ENCODE results near the gene MEIOSIN.

DNA sequence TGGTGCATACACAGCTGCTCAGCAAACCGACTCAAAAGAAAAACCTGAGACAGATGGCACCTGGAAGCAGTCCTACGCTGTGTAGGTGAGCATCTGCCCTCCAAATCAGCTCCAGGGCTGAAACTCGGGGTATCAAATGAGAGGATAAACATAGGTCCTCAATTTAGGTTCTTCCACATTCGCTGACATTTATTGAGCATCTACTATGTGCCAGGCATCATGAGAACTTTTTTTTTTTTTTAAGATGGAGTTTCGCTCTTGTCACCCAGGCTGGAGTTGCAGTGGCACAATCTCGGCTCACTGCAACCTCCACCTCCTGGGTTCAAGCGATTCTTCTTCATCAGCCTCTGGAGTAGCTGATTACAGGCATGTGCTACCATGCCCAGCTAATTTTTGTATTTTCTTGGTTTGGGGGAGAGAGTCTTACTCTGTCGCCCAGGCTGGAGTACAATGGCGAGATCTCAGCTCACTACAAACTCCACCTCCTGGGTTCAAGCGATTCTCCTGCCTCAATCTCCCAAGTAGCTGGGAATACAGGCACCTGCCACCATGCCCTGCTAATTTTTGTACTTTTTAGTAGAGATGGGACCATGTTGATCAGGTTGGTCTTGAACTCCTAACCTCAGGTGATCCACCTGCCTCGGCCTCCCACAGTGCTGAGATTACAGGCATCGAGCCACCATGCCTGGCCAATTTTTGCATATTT is 27.4 kb upstream of the MEIOSIN start:
- TF ChIP-seq, protein P1, sequence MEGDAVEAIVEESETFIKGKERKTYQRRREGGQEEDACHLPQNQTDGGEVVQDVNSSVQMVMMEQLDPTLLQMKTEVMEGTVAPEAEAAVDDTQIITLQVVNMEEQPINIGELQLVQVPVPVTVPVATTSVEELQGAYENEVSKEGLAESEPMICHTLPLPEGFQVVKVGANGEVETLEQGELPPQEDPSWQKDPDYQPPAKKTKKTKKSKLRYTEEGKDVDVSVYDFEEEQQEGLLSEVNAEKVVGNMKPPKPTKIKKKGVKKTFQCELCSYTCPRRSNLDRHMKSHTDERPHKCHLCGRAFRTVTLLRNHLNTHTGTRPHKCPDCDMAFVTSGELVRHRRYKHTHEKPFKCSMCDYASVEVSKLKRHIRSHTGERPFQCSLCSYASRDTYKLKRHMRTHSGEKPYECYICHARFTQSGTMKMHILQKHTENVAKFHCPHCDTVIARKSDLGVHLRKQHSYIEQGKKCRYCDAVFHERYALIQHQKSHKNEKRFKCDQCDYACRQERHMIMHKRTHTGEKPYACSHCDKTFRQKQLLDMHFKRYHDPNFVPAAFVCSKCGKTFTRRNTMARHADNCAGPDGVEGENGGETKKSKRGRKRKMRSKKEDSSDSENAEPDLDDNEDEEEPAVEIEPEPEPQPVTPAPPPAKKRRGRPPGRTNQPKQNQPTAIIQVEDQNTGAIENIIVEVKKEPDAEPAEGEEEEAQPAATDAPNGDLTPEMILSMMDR (IDR thresholded peaks at IDR 0.05): no peak
- TF ChIP-seq POLR2A (IDR thresholded peaks at IDR 0.05): no peak
- no peak for TF ChIP-seq EP300 (IDR thresholded peaks at IDR 0.05)
- TF ChIP-seq POLR2AphosphoS5 (IDR thresholded peaks at IDR 0.05): no peak

Data from gastroesophageal sphincter (tissue), 3 donors.